HCEC 1CT (cell line): ENCODE measurements around the gene GBP6.
"Not testable (repeated sequence)": the region's sequence is repeated elsewhere in the genome, so short reads cannot be mapped to it uniquely, and the experiment has no call there.

ENCODE experiments used
- DNase-seq: peaks from one replicate; pipeline ENCODE4 v3.0.0-alpha.2; 2017

GBP6 gene

GRCh38 chr1:89363638-89364536 lies at the start of gene GBP6:
Gene GBP6 (plus strand): TSS chr1:89364059. CDS start chr1:89368552, 4,493 bp downstream.
- DNase-seq: no peak

- no peak for DNase-seq
These were observed 41.5 kb upstream of the GBP6 start for GRCh38 chr1:89322402-89322801.

GRCh38 chr1:89331890-89332289 lies 32.0 kb upstream of the GBP6 start:
- DNase-seq: no peak

- no peak for DNase-seq
These were observed 31.4 kb upstream of the GBP6 start for GRCh38 chr1:89332461-89332860.

GRCh38 chr1:89335486-89335885 lies 28.4 kb upstream of the GBP6 start:
- DNase-seq: no peak

GRCh38 chr1:89337903-89338302 lies 26.0 kb upstream of the GBP6 start:
- no peak for DNase-seq

GRCh38 chr1:89339039-89339438 lies 24.8 kb upstream of the GBP6 start:
- no peak for DNase-seq

GRCh38 chr1:89345479-89345878 lies 18.4 kb upstream of the GBP6 start:
- not testable (repeated sequence) for DNase-seq

- no peak for DNase-seq
These were observed 16.6 kb upstream of the GBP6 start for GRCh38 chr1:89347296-89347695.

- no peak for DNase-seq
These were observed 13.6 kb upstream of the GBP6 start for GRCh38 chr1:89350298-89350697.

GRCh38 chr1:89351597-89352311 lies 12.1 kb upstream of the GBP6 start:
- DNase-seq: no peak

- no peak for DNase-seq
These were observed 11.4 kb upstream of the GBP6 start for GRCh38 chr1:89352421-89352820.

- no peak for DNase-seq
These were observed 9.7 kb upstream of the GBP6 start for GRCh38 chr1:89354205-89354604.

GRCh38 chr1:89355056-89355455 lies 8.8 kb upstream of the GBP6 start:
- no peak for DNase-seq

GRCh38 chr1:89356658-89357400 lies 7.0 kb upstream of the GBP6 start:
- peak; percentile 44 for DNase-seq

GRCh38 chr1:89358287-89358893 lies 5.5 kb upstream of the GBP6 start:
- peak; percentile 60 for DNase-seq

GRCh38 chr1:89360716-89361115 lies 3.1 kb upstream of the GBP6 start:
- DNase-seq: no peak

- no peak for DNase-seq
These were observed 2.2 kb upstream of the GBP6 start for GRCh38 chr1:89361681-89362080.

GRCh38 chr1:89363196-89363595 lies 663 bp upstream of the GBP6 start:
- no peak for DNase-seq

- DNase-seq: no peak
These were observed 1.2 kb downstream of the GBP6 start for GRCh38 chr1:89364954-89365550.

- DNase-seq: no peak
These were observed 3.4 kb downstream of the GBP6 start for GRCh38 chr1:89367221-89367620.

- no peak for DNase-seq
These were observed 5.5 kb downstream of the GBP6 start for GRCh38 chr1:89369331-89369730.

GRCh38 chr1:89373810-89374209 lies 10.0 kb downstream of the GBP6 start:
- DNase-seq: not testable (repeated sequence)
